ENCODE measurements around the gene MYCL.
A peak's percentile ranks its signal among the peaks of the same experiment; 100 is the strongest.
"Not testable (repeated sequence)": the region's sequence is repeated elsewhere in the genome, so short reads cannot be mapped to it uniquely, and the experiment has no call there.

MYCL gene

GRCh38 chr1:39882152-39882551 is 19.6 kb downstream of the MYCL start:
- Mint-ChIP-seq H3K4me1 (peaks cover 44% of the 10 kb centered on the region), H3K27ac (peak overlapping the region; percentile 88), H3K4me3 (peak overlapping the region; percentile 91), H3K36me3 (peaks cover 21% of the 10 kb centered on the region), H3K9me3 (no peaks in the 10 kb centered on the region)
- ATAC-seq, result no peak
- no peak for DNase-seq (ENCODE audit: low spot score in 2 of 2)

- no peaks in the 10 kb centered on the region for H3K9me3 Mint-ChIP-seq
- no peak overlapping the region for H3K4me3 Mint-ChIP-seq
- peaks cover 48% of the 10 kb centered on the region for H3K4me1 Mint-ChIP-seq
Observed at GRCh38 chr1:39877980-39878956, 23.4 kb downstream of the MYCL start.

DNA sequence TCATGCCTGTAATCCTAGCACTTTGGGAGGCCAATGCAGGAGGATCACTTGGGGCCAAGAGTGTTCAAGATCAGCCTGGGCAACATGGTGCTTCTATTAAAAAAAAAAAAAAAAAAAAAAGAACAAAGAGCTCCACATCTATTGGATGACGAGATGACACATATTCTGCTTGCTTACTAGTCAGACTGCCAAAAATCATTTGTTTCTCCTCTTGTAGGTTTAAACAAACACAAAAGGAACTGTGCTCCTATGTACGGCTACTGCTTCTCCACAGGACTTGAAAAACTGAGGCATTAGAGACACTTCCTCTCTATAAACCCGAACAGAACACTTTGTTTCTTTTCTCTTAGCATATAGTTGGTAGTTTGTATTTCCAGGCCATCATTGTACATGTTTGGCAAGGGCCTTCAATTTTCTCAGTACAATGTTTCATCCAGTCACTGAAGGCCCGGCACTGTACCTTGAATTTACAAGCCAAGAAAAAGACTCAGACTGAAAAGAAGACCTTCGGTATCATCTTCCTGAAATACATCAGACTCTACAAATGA is 24.4 kb downstream of the MYCL start:
- peaks cover 44% of the 10 kb centered on the region for H3K4me1 Mint-ChIP-seq
- no peak for ATAC-seq
- peaks cover 44% of the 10 kb centered on the region for H3K36me3 Mint-ChIP-seq
- no peaks in the 10 kb centered on the region for H3K9me3 Mint-ChIP-seq
- H3K27ac Mint-ChIP-seq, result peak overlapping the region; percentile 48
- DNase-seq (ENCODE audit: low spot score in 2 of 2), result no peak
- no peak overlapping the region for H3K4me3 Mint-ChIP-seq

More at GRCh38 chr1:39877980-39878956, 23.4 kb downstream of the MYCL start:
- no peak overlapping the region for H3K27ac Mint-ChIP-seq
- ATAC-seq (no peak), DNase-seq (ENCODE audit: low spot score in 2 of 2) (no peak)
- peaks cover 44% of the 10 kb centered on the region for H3K36me3 Mint-ChIP-seq

GRCh38 chr1:39876144-39876543 is 25.6 kb downstream of the MYCL start:
- Mint-ChIP-seq H3K36me3 (peaks cover 40% of the 10 kb centered on the region), H3K4me1 (peaks cover 38% of the 10 kb centered on the region), H3K9me3 (no peaks in the 10 kb centered on the region), H3K27ac (no peak overlapping the region), H3K4me3 (no peak overlapping the region)
- ATAC-seq (no peak), DNase-seq (ENCODE audit: low spot score in 2 of 2) (no peak)

DNA sequence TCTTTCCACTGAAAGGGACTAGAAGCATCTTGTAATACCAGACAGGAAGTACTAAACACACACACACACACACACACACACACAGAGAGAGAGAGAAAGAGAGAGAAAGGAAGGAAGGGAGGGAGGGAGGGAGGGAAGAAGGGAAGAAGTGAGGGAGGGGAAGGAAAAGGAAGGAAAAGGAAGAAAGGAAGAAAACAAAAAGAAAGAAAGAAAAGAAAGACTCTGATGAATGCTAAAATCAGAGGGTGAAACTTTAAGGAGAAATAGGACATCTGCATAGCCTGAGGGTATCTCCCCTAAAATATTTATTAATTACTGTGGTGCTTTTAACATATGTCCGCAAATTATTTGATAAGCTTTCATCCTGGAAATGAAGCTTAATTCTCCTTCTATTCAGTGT is 29.0 kb downstream of the MYCL start:
- DNase-seq (ENCODE audit: low spot score in 2 of 2) (no peak), ATAC-seq (no peak)
- Mint-ChIP-seq H3K36me3 (peaks cover 57% of the 10 kb centered on the region), H3K4me1 (peaks cover 18% of the 10 kb centered on the region), H3K27ac (no peak overlapping the region), H3K4me3 (no peak overlapping the region), H3K9me3 (no peaks in the 10 kb centered on the region)

GRCh38 chr1:39871796-39872195 is 29.9 kb downstream of the MYCL start:
- Mint-ChIP-seq H3K4me1 (peaks cover 9% of the 10 kb centered on the region), H3K27ac (no peak overlapping the region), H3K4me3 (no peak overlapping the region), H3K9me3 (no peaks in the 10 kb centered on the region), H3K36me3 (peaks cover 48% of the 10 kb centered on the region)
- no peak for ATAC-seq
- DNase-seq (ENCODE audit: low spot score in 2 of 2), result no peak

- H3K4me3 Mint-ChIP-seq; H3K4me1 Mint-ChIP-seq; H3K9me3 Mint-ChIP-seq; H3K27ac Mint-ChIP-seq; ATAC-seq; DNase-seq (ENCODE audit: low spot score in 2 of 2): not testable (repeated sequence)
- H3K36me3 Mint-ChIP-seq, result peaks cover 42% of the 10 kb centered on the region
Observed at GRCh38 chr1:39871043-39871442, 30.7 kb downstream of the MYCL start.

DNA sequence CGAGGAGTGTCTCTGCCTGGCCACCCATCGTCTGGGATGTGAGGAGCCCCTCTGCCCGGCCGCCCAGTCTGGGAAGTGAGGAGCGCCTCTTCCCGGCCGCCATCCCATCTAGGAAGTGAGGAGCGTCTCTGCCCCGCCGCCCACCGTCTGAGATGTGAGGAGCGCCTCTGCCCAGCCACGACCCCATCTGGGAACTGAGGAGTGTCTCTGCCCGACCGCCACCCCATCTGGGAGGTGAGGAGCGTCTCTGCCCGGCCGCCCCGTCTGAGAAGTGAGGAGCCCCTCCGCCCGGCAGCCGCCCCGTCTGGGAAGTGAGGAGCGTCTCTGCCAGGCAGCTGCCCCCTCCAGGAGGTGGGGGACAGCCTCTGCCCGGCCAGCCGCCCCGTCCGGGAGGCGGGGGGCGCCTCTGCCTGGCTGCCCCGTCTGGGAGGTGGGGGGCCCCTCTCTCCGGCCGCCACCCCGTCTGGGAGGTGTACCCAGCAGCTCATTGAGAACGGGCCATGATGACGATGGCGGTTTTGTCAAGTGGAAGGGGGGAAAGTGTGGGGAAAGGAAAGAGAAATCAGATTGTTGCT is 32.1 kb downstream of the MYCL start:
- H3K4me3 Mint-ChIP-seq; DNase-seq (ENCODE audit: low spot score in 2 of 2); H3K9me3 Mint-ChIP-seq; ATAC-seq; H3K27ac Mint-ChIP-seq: not testable (repeated sequence)
- H3K36me3 Mint-ChIP-seq, result peaks cover 31% of the 10 kb centered on the region
- peaks cover 22% of the 10 kb centered on the region for H3K4me1 Mint-ChIP-seq

DNA sequence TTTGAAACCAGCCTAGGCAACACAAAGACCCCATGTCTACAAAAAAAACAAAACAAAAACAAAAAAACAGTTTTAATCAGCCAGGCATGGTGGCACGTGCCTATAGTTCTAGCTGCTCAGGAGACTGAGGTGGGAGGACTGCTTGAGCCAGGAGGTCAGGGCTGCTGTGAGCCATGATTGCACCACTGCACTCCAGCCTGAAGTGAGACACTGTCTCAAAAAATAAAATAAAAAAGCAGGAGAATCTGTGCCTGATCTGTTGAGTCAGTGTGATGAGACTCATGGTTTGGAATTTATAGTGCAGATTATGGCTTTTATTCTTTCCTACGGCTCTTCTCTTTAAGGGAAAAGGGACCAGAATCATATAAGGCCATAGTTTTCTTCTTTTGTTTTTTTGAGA is 35.0 kb downstream of the MYCL start:
- no peaks in the 10 kb centered on the region for H3K9me3 Mint-ChIP-seq
- ATAC-seq (no peak), DNase-seq (ENCODE audit: low spot score in 2 of 2) (no peak)
- H3K4me1 Mint-ChIP-seq, result peaks cover 23% of the 10 kb centered on the region
- H3K4me3 Mint-ChIP-seq, result no peak overlapping the region
- no peak overlapping the region for H3K27ac Mint-ChIP-seq
- peaks cover 44% of the 10 kb centered on the region for H3K36me3 Mint-ChIP-seq

- H3K27ac Mint-ChIP-seq, result no peak overlapping the region
- H3K4me1 Mint-ChIP-seq, result peaks cover 22% of the 10 kb centered on the region
- DNase-seq (ENCODE audit: low spot score in 2 of 2) (no peak), ATAC-seq (no peak)
- peaks cover 51% of the 10 kb centered on the region for H3K36me3 Mint-ChIP-seq
- H3K4me3 Mint-ChIP-seq, result no peak overlapping the region
- no peaks in the 10 kb centered on the region for H3K9me3 Mint-ChIP-seq
Observed at GRCh38 chr1:39865762-39866161, 36.0 kb downstream of the MYCL start.

DNA sequence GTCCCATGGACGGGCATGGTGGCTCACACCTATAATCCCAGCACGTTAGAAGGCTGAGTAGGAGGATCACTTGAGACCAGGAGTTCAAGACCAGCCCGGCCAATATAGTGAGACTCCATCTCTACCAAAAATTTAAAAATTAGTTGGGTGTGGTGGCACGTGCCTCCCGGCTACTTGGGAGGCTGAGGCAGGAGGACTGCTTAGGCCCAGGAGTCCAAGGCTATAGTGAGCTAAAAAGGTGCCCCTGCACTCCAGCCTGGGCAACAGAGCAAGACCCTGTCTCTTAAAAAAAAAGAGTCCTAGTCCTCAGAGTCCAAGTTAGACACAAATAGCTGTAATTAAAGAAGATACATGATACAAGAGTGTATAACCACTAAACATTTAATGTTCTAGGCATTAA is 38.5 kb downstream of the MYCL start:
- H3K9me3 Mint-ChIP-seq, result no peaks in the 10 kb centered on the region
- H3K4me3 Mint-ChIP-seq, result no peak overlapping the region
- DNase-seq (ENCODE audit: low spot score in 2 of 2) (no peak), ATAC-seq (no peak)
- peaks cover 32% of the 10 kb centered on the region for H3K36me3 Mint-ChIP-seq
- no peak overlapping the region for H3K27ac Mint-ChIP-seq
- H3K4me1 Mint-ChIP-seq, result peaks cover 28% of the 10 kb centered on the region

DNA sequence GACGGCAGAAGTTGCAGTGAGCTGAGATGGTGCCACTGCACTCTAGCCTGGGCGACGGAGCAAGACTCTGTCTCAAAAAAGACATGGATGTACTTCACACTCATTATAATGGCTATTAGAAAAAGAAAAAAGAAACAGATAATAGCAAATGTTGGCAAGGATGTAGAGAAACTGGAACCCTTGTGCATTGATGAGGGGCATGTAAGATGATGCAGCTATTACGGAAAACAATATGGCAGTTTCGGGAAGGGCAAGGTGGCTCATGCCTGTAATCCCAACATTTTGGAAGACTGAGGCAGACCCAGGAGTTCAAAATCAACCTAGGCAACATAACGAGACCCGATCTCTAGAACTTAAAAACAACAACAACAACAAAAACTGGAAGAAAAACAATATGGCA is 40.7 kb downstream of the MYCL start:
- H3K9me3 Mint-ChIP-seq, result no peaks in the 10 kb centered on the region
- peaks cover 36% of the 10 kb centered on the region for H3K36me3 Mint-ChIP-seq
- no peak overlapping the region for H3K27ac Mint-ChIP-seq
- ATAC-seq (no peak), DNase-seq (ENCODE audit: low spot score in 2 of 2) (no peak)
- H3K4me3 Mint-ChIP-seq, result no peak overlapping the region
- H3K4me1 Mint-ChIP-seq, result peaks cover 28% of the 10 kb centered on the region

- peaks cover 45% of the 10 kb centered on the region for H3K36me3 Mint-ChIP-seq
- DNase-seq (ENCODE audit: low spot score in 2 of 2) (no peak), ATAC-seq (no peak)
- no peak overlapping the region for H3K4me3 Mint-ChIP-seq
- peaks cover 19% of the 10 kb centered on the region for H3K4me1 Mint-ChIP-seq
- H3K9me3 Mint-ChIP-seq, result no peaks in the 10 kb centered on the region
- no peak overlapping the region for H3K27ac Mint-ChIP-seq
Observed at GRCh38 chr1:39859859-39860812, 41.6 kb downstream of the MYCL start.

DNA sequence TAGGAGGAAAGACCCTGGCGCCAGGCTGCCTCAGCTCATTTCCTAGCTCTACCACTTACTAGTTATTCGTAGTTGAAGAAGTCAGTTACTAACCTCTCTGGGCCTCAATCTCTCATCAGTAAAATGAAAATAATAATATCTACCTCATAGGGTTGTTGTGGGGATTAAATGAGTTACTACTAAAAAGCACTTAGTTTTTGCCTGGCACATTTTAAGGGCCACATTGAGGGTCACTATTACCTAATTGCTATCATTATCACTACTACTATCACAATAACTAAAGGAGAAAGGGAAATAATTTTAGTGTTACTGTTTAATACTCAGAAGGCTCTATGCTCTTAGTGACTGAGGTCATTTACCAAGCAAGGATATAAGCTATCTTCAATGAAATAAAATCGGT is 43.4 kb downstream of the MYCL start:
- no peak for ATAC-seq
- no peaks in the 10 kb centered on the region for H3K9me3 Mint-ChIP-seq
- H3K27ac Mint-ChIP-seq, result no peak overlapping the region
- no peak overlapping the region for H3K4me3 Mint-ChIP-seq
- H3K4me1 Mint-ChIP-seq, result peaks cover 8% of the 10 kb centered on the region
- peaks cover 52% of the 10 kb centered on the region for H3K36me3 Mint-ChIP-seq
- DNase-seq (ENCODE audit: low spot score in 2 of 2), result no peak

All from stimulated activated effector memory CD8-positive, alpha-beta T cell treated with anti-CD3 and anti-CD28 coated beads, Interleukin-12 subunit alpha, Interleukin-12 subunit beta, amount 100 ng/mL, for 72 hours (primary cell).